ENCODE results near the gene USP32. TPM values are rescaled to one million over a fixed set of nuclear protein-coding genes. Genes with fewer than 3 reads are reported as not detected.
A peak's percentile ranks its signal among the peaks of the same experiment; 100 is the strongest.

The USP32 gene
- total and polyA plus RNA-seq, 12 donors, result 22.0 to 99.3 (median 54.4) TPM

- Histone ChIP-seq H3K36me3 (replicated peaks in 1 of 2) (no peaks in the 10 kb centered on the region), H3K9me3 (replicated peaks in 1 of 3) (no peaks in the 10 kb centered on the region), H3K27ac (no peak overlapping the region), H3K4me1 (replicated peaks in 1 of 2) (peaks cover 12 to 25% of the 10 kb centered on the region in 2 donors), H3K27me3 (peaks cover 34% of the 10 kb centered on the region), H3K4me3 (no peak overlapping the region)
- intact Hi-C loops (cut with DNase I), result loop anchor here (10.0 kb wide), 1 partner anchor 290 kb away; no protein-coding TSS in a partner anchor
- DNase-seq, result no peak
- TF ChIP-seq CTCF (IDR thresholded peaks at IDR 0.05) (no peak), POLR2A (IDR thresholded peaks at IDR 0.05) (no peak)
- WGBS, 4 donors, result 40 to 46% (median 43%) methylated on average over 17 of the region's 17 CpGs
Observed at GRCh38 chr17:60145006-60145935, 246.7 kb downstream of the USP32 start.

GRCh38 chr17:60142872-60143499 lies 248.9 kb downstream of the USP32 start:
- DNase-seq, result peak; percentile 84 to 96 (median 91)
- Histone ChIP-seq H3K9me3 (replicated peaks in 1 of 3) (no peaks in the 10 kb centered on the region), H3K36me3 (replicated peaks in 1 of 2) (no peaks in the 10 kb centered on the region), H3K27ac (no peak overlapping the region), H3K4me1 (replicated peaks in 1 of 2) (peaks cover 4 to 32% of the 10 kb centered on the region in 2 donors), H3K27me3 (peaks cover 38% of the 10 kb centered on the region), H3K4me3 (peak overlapping the region in 1 of 4 donors; percentile 1)
- TF ChIP-seq POLR2A (IDR thresholded peaks at IDR 0.05) (no peak), CTCF (IDR thresholded peaks at IDR 0.05) (peak; percentile 58 to 83 (median 70))
- 8 to 16% (median 11%) methylated on average over 10 of the region's 10 CpGs for WGBS, 4 donors
- intact Hi-C loops (cut with DNase I), result loop anchor here (10.0 kb wide), 1 partner anchor 292 kb away; no protein-coding TSS in a partner anchor

DNA sequence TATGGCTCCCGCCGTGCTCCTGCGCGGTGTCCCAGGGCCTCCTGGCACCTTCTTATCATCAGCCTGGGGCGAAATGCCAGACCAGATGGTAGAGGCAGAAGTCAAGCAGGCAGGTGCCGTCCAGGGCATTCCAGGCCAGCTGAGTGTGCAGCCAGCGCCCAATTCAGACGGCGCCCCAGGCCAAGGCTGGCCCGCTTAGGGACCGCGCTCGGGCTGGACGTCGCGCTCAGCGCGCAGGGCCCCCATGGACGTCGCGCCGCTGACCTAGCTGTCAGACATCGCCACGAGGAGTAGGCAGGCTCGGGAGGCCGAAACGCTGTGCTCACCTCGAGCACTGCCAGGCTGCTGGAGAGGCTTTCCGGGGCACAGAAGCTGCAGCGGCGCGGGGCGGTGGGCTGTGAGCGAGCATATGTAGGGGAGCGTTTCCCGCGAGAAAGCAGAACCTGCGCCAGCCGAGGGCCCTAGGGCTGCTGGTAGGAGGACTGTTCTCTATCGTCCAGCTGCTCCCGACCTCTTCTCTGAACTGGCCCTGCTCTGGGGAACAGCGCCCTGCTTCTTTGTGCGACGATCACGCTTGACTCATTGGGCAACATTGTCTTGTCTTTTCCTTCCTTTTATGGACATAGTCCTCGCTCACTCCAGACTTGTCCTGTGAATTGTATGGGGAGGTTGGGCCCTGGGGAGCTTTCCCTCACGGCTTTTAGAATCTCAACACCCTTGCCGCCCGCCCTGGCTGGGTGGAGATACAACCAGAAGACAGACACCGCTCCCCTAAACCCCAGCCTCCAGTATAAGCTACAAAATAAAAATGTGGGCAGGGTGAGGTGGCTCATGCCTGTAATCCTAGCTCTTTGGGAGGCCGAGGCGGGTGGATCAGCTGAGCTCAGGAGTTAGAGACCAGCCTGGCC lies 250.6 kb downstream of the USP32 start:
- 7 to 21% (median 12%) methylated on average over 16 to 52 of the region's 52 CpGs for WGBS, 4 donors
- Histone ChIP-seq H3K36me3 (replicated peaks in 1 of 2) (no peaks in the 10 kb centered on the region), H3K9me3 (replicated peaks in 1 of 3) (no peaks in the 10 kb centered on the region), H3K4me1 (replicated peaks in 1 of 2) (peaks cover 4 to 32% of the 10 kb centered on the region in 2 donors), H3K27ac (no peak overlapping the region), H3K4me3 (no peak overlapping the region), H3K27me3 (peaks cover 38% of the 10 kb centered on the region)
- TF ChIP-seq POLR2A (IDR thresholded peaks at IDR 0.05) (no peak), CTCF (IDR thresholded peaks at IDR 0.05) (no peak)
- peak in 2 of 7 donors; percentile 41 to 45 for DNase-seq
- intact Hi-C loops (cut with DNase I), result loop anchor here (10.0 kb wide), 1 partner anchor 293 kb away; no protein-coding TSS in a partner anchor
